HEK293T (cell line): Measurements from ENCODE around the gene CDK3.

Experiments
- CTCF ChIA-PET: fragments of 350-600 bp; formaldehyde crosslinking; extraction: SDS; loops from one replicate; lab custom pipeline; 2021; ENCODE audit warnings: antibody characterized with exemption, inconsistent platforms; lab: Yijun Ruan, JAX
- POLR2A ChIA-PET: fragments of 350-600 bp; formaldehyde crosslinking; extraction: SDS; loops from one replicate; lab custom pipeline; 2020; ENCODE audit warnings: antibody characterized with exemption, inconsistent platforms; lab: Yijun Ruan, JAX
- DNase-seq: peaks from one replicate; pipeline ENCODE4 v3.0.0; 2012; ENCODE audit warnings: mixed read lengths; ENCODE audit errors: extremely low spot score
- FOXM1 ChIP-seq: fragments of 450-650 bp; IDR thresholded peaks from 2 replicates; pipeline ENCODE4 v1.6.1; 2017; ENCODE audit warnings: mild to moderate bottlenecking, borderline replicate concordance
- HDGF ChIP-seq: fragments of 450-650 bp; IDR thresholded peaks from 2 replicates; pipeline ENCODE4 v1.6.1; 2017; ENCODE audit warnings: antibody characterized with exemption, borderline replicate concordance
- L3MBTL2 ChIP-seq: fragments of 450-650 bp; conservative IDR thresholded peaks from 2 replicates; pipeline ENCODE4 v1.6.1; 2016; ENCODE audit warnings: mild to moderate bottlenecking
- TARDBP ChIP-seq: fragments of 450-650 bp; IDR thresholded peaks from 2 replicates; pipeline ENCODE4 v1.6.1; 2016
- ZNF384 ChIP-seq: fragments of 450-650 bp; IDR thresholded peaks from 2 replicates; pipeline ENCODE4 v1.6.1; 2016

Gene CDK3

DNA sequence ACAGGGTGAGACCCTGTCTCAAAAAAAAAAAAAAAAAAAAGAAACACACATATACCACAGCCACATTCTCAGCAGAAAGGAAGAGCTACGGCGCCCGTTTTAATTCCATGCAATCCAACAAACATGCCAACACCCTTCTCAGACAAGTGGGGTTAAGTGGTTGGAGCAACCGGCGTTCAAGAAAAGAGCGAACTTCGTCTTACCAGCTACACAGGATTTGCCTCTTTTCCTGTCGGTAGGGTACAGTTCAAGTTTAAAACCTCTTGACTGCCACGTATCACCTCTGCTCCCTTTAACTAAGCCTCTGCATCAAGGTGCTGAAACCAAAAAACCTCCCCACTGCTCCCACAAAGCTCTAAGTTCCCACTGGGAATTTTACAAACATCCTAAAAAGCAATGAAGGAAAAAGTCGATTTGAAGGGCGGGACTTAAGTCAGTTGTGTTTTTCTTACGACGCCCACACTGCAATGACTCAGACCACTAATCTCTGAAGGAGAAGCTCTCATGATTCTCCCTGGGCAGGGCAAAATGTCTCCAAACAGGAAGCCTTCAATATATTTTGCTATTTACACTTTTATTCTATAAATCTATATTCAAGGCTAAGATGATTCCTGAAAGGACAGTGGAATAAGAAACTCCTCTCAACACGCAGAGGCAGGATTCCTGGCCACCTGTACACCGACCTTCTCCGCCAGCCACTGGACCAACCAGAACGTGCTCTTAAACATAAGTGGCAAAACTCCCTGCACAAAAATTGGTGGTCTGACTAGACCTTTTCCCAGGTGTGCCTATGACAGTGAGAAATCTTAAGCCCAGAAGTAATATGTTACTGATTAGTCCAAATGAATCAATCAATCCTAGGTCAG is 52.8 kb downstream of the CDK3 start:
- POLR2A ChIA-PET = interaction anchor here (1.3 to 1.8 kb wide), 2 partner anchors 18 to 27 kb away, joined by 3 to 11 read pairs; partner anchors contain the start of gene SRP68
- CTCF ChIA-PET = no interaction called here
- DNase-seq = no peak
- no peak for TF ChIP-seq L3MBTL2

DNA sequence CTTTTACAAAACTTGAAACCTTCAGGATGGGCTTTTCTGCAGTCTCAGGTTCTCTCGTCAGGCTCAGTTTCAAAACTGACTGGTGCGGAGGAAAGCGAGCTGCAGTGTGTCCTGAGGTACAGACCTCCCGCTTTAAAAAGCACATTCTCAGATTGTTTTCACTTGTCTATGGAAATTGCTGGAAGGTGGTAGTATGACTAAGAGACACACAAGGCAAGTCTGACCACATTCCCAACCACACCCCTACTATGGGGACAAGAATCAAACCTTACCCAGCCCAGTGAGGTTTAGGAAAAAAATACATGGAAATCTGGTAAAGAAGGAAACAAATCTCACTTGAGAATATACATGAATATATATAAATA is 53.4 kb downstream of the CDK3 start:
- DNase-seq = no peak
- ChIA-PET POLR2A (interaction anchor here (1.3 to 1.8 kb wide), 2 partner anchors 18 to 26 kb away, joined by 3 to 11 read pairs; partner anchors contain the start of gene SRP68), CTCF (no interaction called here)
- TF ChIP-seq TARDBP (no peak), ZNF384 (no peak), FOXM1 (no peak), L3MBTL2 (no peak), HDGF (no peak)
